WTC11 (cell line): ENCODE measurements around the gene ITGA2B. TPM values are rescaled to one million over a fixed set of nuclear protein-coding genes. Genes with fewer than 3 reads are reported as not detected.

Experiments
- ATAC-seq: fragments of 200-7000 bp; cut with Tn5 transposase; 2 replicates; pipeline ENCODE4 v1.10.0; 2021; ENCODE audit warnings: mild to moderate bottlenecking, moderate library complexity
- CTCF ChIA-PET: fragments of 300-600 bp; sonication (Branson Sonifier 250); formaldehyde crosslinking; loops from one replicate; lab custom pipeline; 2021; ENCODE audit warnings: antibody characterized with exemption; lab: Charles Lee
- POLR2A ChIA-PET: fragments of 350-600 bp; sonication (Branson Sonifier 250); formaldehyde crosslinking; loops from one replicate; lab custom pipeline; 2021; ENCODE audit warnings: antibody characterized with exemption; lab: Charles Lee
- DNase-seq: peaks from one replicate; pipeline ENCODE4 v3.0.0; 2021; ENCODE audit warnings: low spot score
- H3K27ac Mint-ChIP-seq: 2 replicates; pipeline ENCODE4 v1.8.0; 2021; ENCODE audit warnings: mixed read lengths
- H3K27me3 Mint-ChIP-seq: 2 replicates; pipeline ENCODE4 v1.8.0; 2021; ENCODE audit warnings: low read depth, mild to moderate bottlenecking, moderate library complexity, mixed read lengths
- H3K36me3 Mint-ChIP-seq: 2 replicates; pipeline ENCODE4 v1.8.0; 2021; ENCODE audit warnings: mixed read lengths
- H3K4me1 Mint-ChIP-seq: 2 replicates; pipeline ENCODE4 v1.8.0; 2022; ENCODE audit warnings: mixed read lengths
- H3K4me3 Mint-ChIP-seq: 2 replicates; pipeline ENCODE4 v1.8.0; 2021; ENCODE audit warnings: mild to moderate bottlenecking, moderate library complexity, mixed read lengths
- H3K9me3 Mint-ChIP-seq: 2 replicates; pipeline ENCODE4 v1.8.0; 2021; ENCODE audit warnings: mixed read lengths
- FOXK1 ChIP-seq: sonication (generic); formaldehyde crosslinking; IDR thresholded peaks from 2 replicates; pipeline ENCODE4 v1.8.0; 2022; ENCODE audit warnings: mild to moderate bottlenecking, moderate library complexity, missing genetic modification reagents
- FOXP1 ChIP-seq: sonication (generic); formaldehyde crosslinking; IDR thresholded peaks from 2 replicates; pipeline ENCODE4 v1.8.0; 2022; ENCODE audit warnings: missing genetic modification reagents, mild to moderate bottlenecking, moderate library complexity, borderline replicate concordance
- GABPB1 ChIP-seq: sonication (generic); formaldehyde crosslinking; IDR thresholded peaks from 2 replicates; pipeline ENCODE4 v1.8.1; 2023; ENCODE audit warnings: mild to moderate bottlenecking, missing genetic modification reagents
- HMGXB4 ChIP-seq: sonication (generic); formaldehyde crosslinking; IDR thresholded peaks from 2 replicates; pipeline ENCODE4 v1.8.1; 2023; ENCODE audit warnings: mild to moderate bottlenecking, moderate library complexity, missing genetic modification reagents
- MYBL2 ChIP-seq: sonication (generic); formaldehyde crosslinking; IDR thresholded peaks from 2 replicates; pipeline ENCODE4 v1.8.1; 2023; ENCODE audit warnings: mild to moderate bottlenecking, moderate library complexity, missing genetic modification reagents
- OVOL2 ChIP-seq: fragments of 250-450 bp; sonication (Bioruptor Pico); IDR thresholded peaks from 2 replicates; pipeline ENCODE4 v1.9.0; 2021; ENCODE audit warnings: mild to moderate bottlenecking, borderline replicate concordance
- TCF7 ChIP-seq: sonication (generic); formaldehyde crosslinking; IDR thresholded peaks from 2 replicates; pipeline ENCODE4 v1.8.0; 2022; ENCODE audit warnings: mild to moderate bottlenecking, low read depth, missing genetic modification reagents, moderate library complexity
- total RNA-seq: library from RNA; stranded (reverse); gene quantifications from 3 replicates; pipeline ENCODE4 v1.2.3, GENCODE V29; 2021
- TF ChIP-seq, protein P1 (sequence below): sonication (generic); formaldehyde crosslinking; IDR thresholded peaks from 2 replicates; pipeline ENCODE4 v1.8.0; 2022; ENCODE audit warnings: missing genetic modification reagents
- TF ChIP-seq, protein P2 (sequence below): sonication (generic); formaldehyde crosslinking; IDR thresholded peaks from 2 replicates; pipeline ENCODE4 v1.8.0; 2022; ENCODE audit warnings: mild to moderate bottlenecking, missing genetic modification reagents
- TF ChIP-seq, protein P3 (sequence below): sonication (generic); formaldehyde crosslinking; conservative IDR thresholded peaks from 2 replicates; pipeline ENCODE4 v1.8.1; 2023; ENCODE audit warnings: mild to moderate bottlenecking, low read depth, missing genetic modification reagents, moderate library complexity

Gene ITGA2B
- total RNA-seq, 1 experiment from 2014 or later, result 21.5 TPM

- TF ChIP-seq HMGXB4 (CRISPR knock-in tag) (no peak), OVOL2 (no peak)
- TF ChIP-seq, protein P1, sequence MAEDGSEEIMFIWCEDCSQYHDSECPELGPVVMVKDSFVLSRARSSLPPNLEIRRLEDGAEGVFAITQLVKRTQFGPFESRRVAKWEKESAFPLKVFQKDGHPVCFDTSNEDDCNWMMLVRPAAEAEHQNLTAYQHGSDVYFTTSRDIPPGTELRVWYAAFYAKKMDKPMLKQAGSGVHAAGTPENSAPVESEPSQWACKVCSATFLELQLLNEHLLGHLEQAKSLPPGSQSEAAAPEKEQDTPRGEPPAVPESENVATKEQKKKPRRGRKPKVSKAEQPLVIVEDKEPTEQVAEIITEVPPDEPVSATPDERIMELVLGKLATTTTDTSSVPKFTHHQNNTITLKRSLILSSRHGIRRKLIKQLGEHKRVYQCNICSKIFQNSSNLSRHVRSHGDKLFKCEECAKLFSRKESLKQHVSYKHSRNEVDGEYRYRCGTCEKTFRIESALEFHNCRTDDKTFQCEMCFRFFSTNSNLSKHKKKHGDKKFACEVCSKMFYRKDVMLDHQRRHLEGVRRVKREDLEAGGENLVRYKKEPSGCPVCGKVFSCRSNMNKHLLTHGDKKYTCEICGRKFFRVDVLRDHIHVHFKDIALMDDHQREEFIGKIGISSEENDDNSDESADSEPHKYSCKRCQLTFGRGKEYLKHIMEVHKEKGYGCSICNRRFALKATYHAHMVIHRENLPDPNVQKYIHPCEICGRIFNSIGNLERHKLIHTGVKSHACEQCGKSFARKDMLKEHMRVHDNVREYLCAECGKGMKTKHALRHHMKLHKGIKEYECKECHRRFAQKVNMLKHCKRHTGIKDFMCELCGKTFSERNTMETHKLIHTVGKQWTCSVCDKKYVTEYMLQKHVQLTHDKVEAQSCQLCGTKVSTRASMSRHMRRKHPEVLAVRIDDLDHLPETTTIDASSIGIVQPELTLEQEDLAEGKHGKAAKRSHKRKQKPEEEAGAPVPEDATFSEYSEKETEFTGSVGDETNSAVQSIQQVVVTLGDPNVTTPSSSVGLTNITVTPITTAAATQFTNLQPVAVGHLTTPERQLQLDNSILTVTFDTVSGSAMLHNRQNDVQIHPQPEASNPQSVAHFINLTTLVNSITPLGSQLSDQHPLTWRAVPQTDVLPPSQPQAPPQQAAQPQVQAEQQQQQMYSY (CRISPR knock-in tag), result no peak
These were observed 1.6 kb downstream of the ITGA2B start (continued) for GRCh38 chr17:44387804-44388203.

DNA sequence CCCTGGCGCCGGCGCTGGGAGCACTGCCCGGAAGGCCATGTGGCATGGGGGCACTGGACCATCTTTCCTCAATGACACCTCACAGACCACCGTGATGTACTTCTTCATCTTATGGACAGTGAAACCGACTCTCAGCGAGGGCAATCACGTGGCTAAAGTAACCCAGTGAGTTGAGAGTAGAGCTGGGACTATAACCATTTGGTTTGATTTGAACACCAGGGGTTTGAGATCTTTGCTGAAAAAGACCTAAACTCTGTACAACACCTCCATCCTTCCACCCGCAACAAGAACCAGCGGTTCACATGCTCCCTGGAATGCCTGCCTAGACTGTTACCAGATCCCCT is 3.3 kb downstream of the ITGA2B start:
- Mint-ChIP-seq H3K4me3 (peak overlapping the region; percentile 80), H3K4me1 (peaks cover 17% of the 10 kb centered on the region), H3K36me3 (no peaks in the 10 kb centered on the region), H3K9me3 (no peaks in the 10 kb centered on the region), H3K27me3 (peaks cover 59% of the 10 kb centered on the region), H3K27ac (no peak overlapping the region)
- POLR2A ChIA-PET, result interaction anchor here (1.6 kb wide), 1 partner anchor 137 kb away, joined by 5 read pairs; no protein-coding TSS in a partner anchor
- ATAC-seq (no peak), DNase-seq (no peak)
- no peak for TF ChIP-seq TCF7
- TF ChIP-seq, protein P2, sequence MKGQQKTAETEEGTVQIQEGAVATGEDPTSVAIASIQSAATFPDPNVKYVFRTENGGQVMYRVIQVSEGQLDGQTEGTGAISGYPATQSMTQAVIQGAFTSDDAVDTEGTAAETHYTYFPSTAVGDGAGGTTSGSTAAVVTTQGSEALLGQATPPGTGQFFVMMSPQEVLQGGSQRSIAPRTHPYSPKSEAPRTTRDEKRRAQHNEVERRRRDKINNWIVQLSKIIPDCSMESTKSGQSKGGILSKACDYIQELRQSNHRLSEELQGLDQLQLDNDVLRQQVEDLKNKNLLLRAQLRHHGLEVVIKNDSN (CRISPR knock-in tag), result peak; percentile 33; the same call in 1 of the 2 replicates
- CTCF ChIA-PET, result interaction anchor here (0.8 to 3.1 kb wide), 13 partner anchors 8 to 242 kb away, joined by 3 to 67 read pairs (median 6); partner anchors contain the start of gene FAM171A2

DNA sequence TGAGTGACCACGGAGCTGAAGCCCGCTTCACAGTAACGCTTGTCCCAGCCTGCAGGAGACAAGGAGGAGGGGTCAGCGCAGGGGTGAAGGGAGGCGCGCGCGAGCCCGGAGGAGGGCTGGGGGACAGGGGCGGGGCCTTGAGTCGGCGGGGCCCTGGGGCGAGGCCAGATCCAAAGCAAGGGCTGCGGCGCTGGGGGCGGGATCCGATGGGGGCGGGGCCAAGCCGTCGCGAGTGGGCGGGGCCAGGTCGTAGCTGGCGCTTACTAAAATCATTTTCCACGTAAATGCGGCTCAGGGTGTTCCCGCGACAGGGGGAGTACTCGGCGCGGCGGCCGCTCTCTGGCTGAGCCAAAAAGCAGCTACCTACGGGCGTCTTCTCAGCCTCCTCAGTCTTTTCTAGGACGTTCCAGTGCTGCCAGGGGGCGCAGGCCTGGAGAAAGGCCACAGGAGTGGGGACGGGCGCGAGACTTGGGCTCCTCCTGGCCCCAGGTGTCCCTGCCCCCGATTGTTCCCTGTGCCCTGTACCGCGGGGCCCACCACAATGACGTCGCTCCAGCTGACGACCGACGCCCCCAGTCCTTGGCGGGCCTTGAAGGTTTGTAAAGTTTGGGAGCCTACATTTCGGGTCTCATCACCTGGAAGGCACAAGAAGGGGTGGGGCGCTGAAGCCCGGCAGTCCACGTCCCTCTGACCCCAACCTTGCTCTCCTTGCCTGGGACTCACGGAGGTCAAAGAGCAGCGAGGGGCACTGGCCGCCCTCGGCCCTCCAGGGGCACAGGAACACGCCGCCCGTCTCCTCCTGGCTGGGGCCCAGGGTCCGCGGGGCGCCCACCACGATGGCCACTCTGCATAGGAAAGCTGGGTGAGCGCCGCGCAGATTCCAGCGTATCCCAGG is 3.9 kb downstream of the ITGA2B start:
- ChIA-PET POLR2A (interaction anchor here (1.2 to 1.6 kb wide), 2 partner anchors 10 to 138 kb away, joined by 4 to 5 read pairs; no protein-coding TSS in a partner anchor), CTCF (interaction anchor here (0.7 to 3.1 kb wide), 19 partner anchors 9 to 377 kb away, joined by 3 to 67 read pairs (median 4); partner anchors contain the start of gene FAM171A2)
- no peak overlapping the region for H3K27ac Mint-ChIP-seq
- ATAC-seq (peak; percentile 90), DNase-seq (peak; percentile 96)
- peak overlapping the region; percentile 80 for H3K4me3 Mint-ChIP-seq
- H3K27me3 Mint-ChIP-seq, result peaks cover 59% of the 10 kb centered on the region
- H3K36me3 Mint-ChIP-seq, result no peaks in the 10 kb centered on the region
- H3K4me1 Mint-ChIP-seq, result peaks cover 19% of the 10 kb centered on the region
- 0 out of 2 replicates have a peak, but pooled peaks have one; percentile 2 for TF ChIP-seq GABPB1 (CRISPR knock-in tag)
- TF ChIP-seq FOXP1 (CRISPR knock-in tag), result 0 out of 2 replicates have a peak, but pooled peaks have one; percentile 8
- no peak for TF ChIP-seq FOXK1 (CRISPR knock-in tag)
- no peak; the same call in 1 of the 2 replicates for TF ChIP-seq MYBL2 (CRISPR knock-in tag)
- peak; percentile 24; the same call in 1 of the 2 replicates for TF ChIP-seq HMGXB4 (CRISPR knock-in tag)
- TF ChIP-seq, protein P3, sequence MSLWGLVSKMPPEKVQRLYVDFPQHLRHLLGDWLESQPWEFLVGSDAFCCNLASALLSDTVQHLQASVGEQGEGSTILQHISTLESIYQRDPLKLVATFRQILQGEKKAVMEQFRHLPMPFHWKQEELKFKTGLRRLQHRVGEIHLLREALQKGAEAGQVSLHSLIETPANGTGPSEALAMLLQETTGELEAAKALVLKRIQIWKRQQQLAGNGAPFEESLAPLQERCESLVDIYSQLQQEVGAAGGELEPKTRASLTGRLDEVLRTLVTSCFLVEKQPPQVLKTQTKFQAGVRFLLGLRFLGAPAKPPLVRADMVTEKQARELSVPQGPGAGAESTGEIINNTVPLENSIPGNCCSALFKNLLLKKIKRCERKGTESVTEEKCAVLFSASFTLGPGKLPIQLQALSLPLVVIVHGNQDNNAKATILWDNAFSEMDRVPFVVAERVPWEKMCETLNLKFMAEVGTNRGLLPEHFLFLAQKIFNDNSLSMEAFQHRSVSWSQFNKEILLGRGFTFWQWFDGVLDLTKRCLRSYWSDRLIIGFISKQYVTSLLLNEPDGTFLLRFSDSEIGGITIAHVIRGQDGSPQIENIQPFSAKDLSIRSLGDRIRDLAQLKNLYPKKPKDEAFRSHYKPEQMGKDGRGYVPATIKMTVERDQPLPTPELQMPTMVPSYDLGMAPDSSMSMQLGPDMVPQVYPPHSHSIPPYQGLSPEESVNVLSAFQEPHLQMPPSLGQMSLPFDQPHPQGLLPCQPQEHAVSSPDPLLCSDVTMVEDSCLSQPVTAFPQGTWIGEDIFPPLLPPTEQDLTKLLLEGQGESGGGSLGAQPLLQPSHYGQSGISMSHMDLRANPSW (CRISPR knock-in tag), result no peak
- no peaks in the 10 kb centered on the region for H3K9me3 Mint-ChIP-seq
